NK-92 (cell line): ENCODE measurements around the gene ALS2.

ENCODE experiments used
- DNase-seq: peaks from one replicate; lab custom pipeline; 2025; ENCODE audit not compliant: unreplicated experiment; lab: John Stamatoyannopoulos, UW

Gene ALS2

GRCh38 chr2:201758234-201758633 lies 22.5 kb downstream of the ALS2 start:
- no peak for DNase-seq

- no peak for DNase-seq
Measured at GRCh38 chr2:201754717-201755415, 25.9 kb downstream of the ALS2 start.

- no peak for DNase-seq
Measured at GRCh38 chr2:201751566-201751965, 29.2 kb downstream of the ALS2 start.

GRCh38 chr2:201746551-201746950 lies 34.2 kb downstream of the ALS2 start:
- no peak for DNase-seq

- no peak for DNase-seq
Measured at GRCh38 chr2:201735486-201735885, 45.2 kb downstream of the ALS2 start.

GRCh38 chr2:201734111-201734510 lies 46.6 kb downstream of the ALS2 start:
- DNase-seq, result no peak

- no peak for DNase-seq
Measured at GRCh38 chr2:201733544-201733943, 47.2 kb downstream of the ALS2 start.

- no peak for DNase-seq
Measured at GRCh38 chr2:201730651-201731285, 50.0 kb downstream of the ALS2 start.

- DNase-seq, result no peak
Measured at GRCh38 chr2:201715459-201715858, 65.3 kb downstream of the ALS2 start.

GRCh38 chr2:201712726-201713125 lies 68.0 kb downstream of the ALS2 start:
- no peak for DNase-seq

GRCh38 chr2:201709747-201710146 lies 71.0 kb downstream of the ALS2 start:
- no peak for DNase-seq

- DNase-seq, result no peak
Measured at GRCh38 chr2:201709049-201709448, 71.7 kb downstream of the ALS2 start.

GRCh38 chr2:201707753-201708152 lies 73.0 kb downstream of the ALS2 start:
- no peak for DNase-seq

GRCh38 chr2:201707142-201707541 lies 73.6 kb downstream of the ALS2 start:
- DNase-seq, result no peak

- DNase-seq, result no peak
Measured at GRCh38 chr2:201704536-201704935, 76.2 kb downstream of the ALS2 start.

GRCh38 chr2:201701646-201702045 lies 79.1 kb downstream of the ALS2 start:
- DNase-seq, result no peak

- no peak for DNase-seq
Measured at GRCh38 chr2:201699416-201699815, 81.3 kb downstream of the ALS2 start.

- DNase-seq, result no peak
Measured at GRCh38 chr2:201698588-201699226, 82.0 kb downstream of the ALS2 start, which contains the start of gene MPP4. TSS of gene MPP4 (minus strand) at chr2:201698644. CDS start at chr2:201693954, 4,690 bp downstream.

GRCh38 chr2:201697899-201698298 lies 82.8 kb downstream of the ALS2 start:
- no peak for DNase-seq

- no peak for DNase-seq
Measured at GRCh38 chr2:201696151-201696659, 84.5 kb downstream of the ALS2 start.

- no peak for DNase-seq
Measured at GRCh38 chr2:201685156-201685555, 95.6 kb downstream of the ALS2 start.

GRCh38 chr2:201680743-201681142 lies 100.0 kb downstream of the ALS2 start:
- no peak for DNase-seq
